Vagina (tissue), 2 donors: Measurements from ENCODE around the gene RET.

Source experiments
- CTCF ChIP-seq, 3 experiments: fragments of 450-650 bp in 2 of 3; fragments of 200-600 bp in 1 of 3; sonication (generic) in 1 of 3; IDR thresholded peaks; one replicate each; pipeline ENCODE4 v1.5.1; 2017 to 2019; ENCODE audit warnings: antibody characterized with exemption in 3 of 3, mild to moderate bottlenecking in 2 of 3, moderate library complexity in 2 of 3
- POLR2A ChIP-seq, 2 donors: fragments of 450-650 bp; IDR thresholded peaks; one replicate each; pipeline ENCODE4 v1.6.1; 2017; ENCODE audit warnings: antibody characterized with exemption in 2 of 2, mild to moderate bottlenecking in 2 of 2, moderate library complexity in 2 of 2

GRCh38 chr10:43091846-43092245 is 15.0 kb downstream of the RET start:
- TF ChIP-seq POLR2A (IDR thresholded peaks at IDR 0.05) (no peak), CTCF (IDR thresholded peaks at IDR 0.05) (no peak)
